HEK293 (cell line): Measurements from ENCODE around the gene SCN10A.

Experiments
- CTCF ChIA-PET: fragments of 350-600 bp; formaldehyde crosslinking; extraction: SDS; loops from one replicate; lab custom pipeline; 2021; ENCODE audit warnings: antibody characterized with exemption; lab: Yijun Ruan, JAX
- POLR2A ChIA-PET: fragments of 300-600 bp; formaldehyde crosslinking; extraction: SDS; loops from one replicate; lab custom pipeline; 2020; ENCODE audit warnings: antibody characterized with exemption, inconsistent platforms; lab: Yijun Ruan, JAX
- H3K27ac ChIP-seq: fragments of 200-500 bp; sonication (Bioruptor generic); 2 replicates; pipeline ENCODE4 v1.5.1; 2014; ENCODE audit warnings: low read depth, low read length, control low read depth, inconsistent platforms; ENCODE audit errors: extremely low read depth
- H3K36me3 ChIP-seq, 2 experiments: fragments of 200-500 bp in 1 of 2; sonication (Bioruptor generic) in 1 of 2; 1 replicate in 1 of 2; 2 replicates in 1 of 2; pipeline ENCODE4 v1.5.1; 2014 to 2017; ENCODE audit warnings: inconsistent platforms in 2 of 2, low read length in 2 of 2; ENCODE audit not compliant: control insufficient read depth in 2 of 2, insufficient read depth in 1 of 2
- H3K4me1 ChIP-seq: fragments of 200-500 bp; sonication (Bioruptor generic); 2 replicates; pipeline ENCODE4 v1.5.1; 2014; ENCODE audit warnings: mild to moderate bottlenecking, low read length, inconsistent platforms; ENCODE audit not compliant: control insufficient read depth, insufficient read depth
- H3K4me3 ChIP-seq: 2 replicates; pipeline ENCODE4 v1.5.1; 2011; ENCODE audit warnings: low read depth, mild to moderate bottlenecking, control low read depth, low read length, moderate library complexity
- H3K9me3 ChIP-seq: fragments of 200-500 bp; sonication (Bioruptor generic); 2 replicates; pipeline ENCODE4 v1.5.1; 2014; ENCODE audit warnings: low read depth, low read length, inconsistent platforms; ENCODE audit not compliant: control insufficient read depth, insufficient read depth
- MYNN ChIP-seq: fragments of 450-650 bp; formaldehyde crosslinking; IDR thresholded peaks from 2 replicates; pipeline ENCODE4 v1.5.1; 2016; ENCODE audit warnings: missing biosample characterization, missing genetic modification characterization, borderline replicate concordance
- PRDM1 ChIP-seq: fragments of 450-650 bp; formaldehyde crosslinking; IDR thresholded peaks from 2 replicates; pipeline ENCODE4; 2016; ENCODE audit warnings: missing biosample characterization, missing genetic modification characterization
- WT1 ChIP-seq: fragments of 450-650 bp; formaldehyde crosslinking; IDR thresholded peaks from 2 replicates; pipeline ENCODE4 v1.5.1; 2016; ENCODE audit warnings: missing biosample characterization, missing genetic modification characterization
- YY1 ChIP-seq: fragments of 450-650 bp; formaldehyde crosslinking; IDR thresholded peaks from 2 replicates; pipeline ENCODE4 v1.5.1; 2018; ENCODE audit warnings: missing biosample characterization, missing genetic modification characterization
- YY2 ChIP-seq: fragments of 450-650 bp; formaldehyde crosslinking; IDR thresholded peaks from 2 replicates; pipeline ENCODE4 v1.5.1; 2016; ENCODE audit warnings: missing biosample characterization, missing genetic modification characterization
- ZFP69B ChIP-seq: fragments of 450-650 bp; formaldehyde crosslinking; IDR thresholded peaks from 2 replicates; pipeline ENCODE4 v1.5.1; 2016; ENCODE audit warnings: missing biosample characterization, missing genetic modification characterization
- ZNF112 ChIP-seq: fragments of 450-650 bp; formaldehyde crosslinking; IDR thresholded peaks from 2 replicates; pipeline ENCODE4 v1.5.0; 2017; ENCODE audit warnings: missing biosample characterization, missing genetic modification characterization
- ZNF114 ChIP-seq: fragments of 450-650 bp; formaldehyde crosslinking; IDR thresholded peaks from 2 replicates; pipeline ENCODE4 v1.5.0; 2017; ENCODE audit warnings: missing biosample characterization, missing genetic modification characterization
- ZNF169 ChIP-seq: fragments of 450-650 bp; formaldehyde crosslinking; IDR thresholded peaks from 2 replicates; pipeline ENCODE4 v1.5.1; 2016; ENCODE audit warnings: missing biosample characterization, missing genetic modification characterization
- ZNF274 ChIP-seq, 2 experiments: fragments of 200-500 bp in 1 of 2; fragments of 450-650 bp in 1 of 2; sonication (Bioruptor generic) in 1 of 2; formaldehyde crosslinking in 1 of 2; IDR thresholded peaks; 2 replicates each; pipeline versions ENCODE4 v1.5.1 to v1.6.1; 2014 to 2016; ENCODE audit warnings: borderline replicate concordance in 1 of 2, inconsistent platforms in 1 of 2, low read length in 1 of 2, missing biosample characterization in 1 of 2, missing genetic modification characterization in 1 of 2
- ZNF311 ChIP-seq: fragments of 450-650 bp; formaldehyde crosslinking; IDR thresholded peaks from 2 replicates; pipeline ENCODE4 v1.5.1; 2017; ENCODE audit warnings: missing biosample characterization, missing genetic modification characterization, borderline replicate concordance
- ZNF37A ChIP-seq: fragments of 450-650 bp; IDR thresholded peaks from 2 replicates; pipeline ENCODE4 v1.5.1; 2018; ENCODE audit warnings: missing biosample characterization, missing genetic modification characterization
- ZNF768 ChIP-seq: fragments of 450-650 bp; formaldehyde crosslinking; IDR thresholded peaks from 2 replicates; pipeline ENCODE4 v1.5.1; 2018; ENCODE audit warnings: missing biosample characterization, mild to moderate bottlenecking, missing genetic modification characterization
- ZNF776 ChIP-seq: fragments of 450-650 bp; formaldehyde crosslinking; IDR thresholded peaks from 2 replicates; pipeline ENCODE4 v1.5.0; 2017; ENCODE audit warnings: missing biosample characterization, missing genetic modification characterization, borderline replicate concordance
- ZSCAN16 ChIP-seq: fragments of 450-650 bp; formaldehyde crosslinking; IDR thresholded peaks from 2 replicates; pipeline ENCODE4 v1.5.1; 2016; ENCODE audit warnings: missing biosample characterization, missing genetic modification characterization
- TF ChIP-seq, protein P1 (sequence below): fragments of 450-650 bp; formaldehyde crosslinking; IDR thresholded peaks from 2 replicates; pipeline ENCODE4 v1.5.1; 2016; ENCODE audit warnings: missing biosample characterization, missing genetic modification characterization
- TF ChIP-seq, protein P2 (sequence below): fragments of 450-650 bp; formaldehyde crosslinking; IDR thresholded peaks from 2 replicates; pipeline ENCODE4 v1.5.1; 2017; ENCODE audit warnings: missing biosample characterization, missing genetic modification characterization
- TF ChIP-seq, protein P3 (sequence below): fragments of 450-650 bp; formaldehyde crosslinking; IDR thresholded peaks from 2 replicates; pipeline ENCODE4 v1.5.1; 2016; ENCODE audit warnings: missing biosample characterization, missing genetic modification characterization
- TF ChIP-seq, protein P4 (sequence below): fragments of 450-650 bp; formaldehyde crosslinking; IDR thresholded peaks from 2 replicates; pipeline ENCODE4 v1.5.1; 2016; ENCODE audit warnings: missing biosample characterization, missing genetic modification characterization, borderline replicate concordance

The SCN10A gene

DNA sequence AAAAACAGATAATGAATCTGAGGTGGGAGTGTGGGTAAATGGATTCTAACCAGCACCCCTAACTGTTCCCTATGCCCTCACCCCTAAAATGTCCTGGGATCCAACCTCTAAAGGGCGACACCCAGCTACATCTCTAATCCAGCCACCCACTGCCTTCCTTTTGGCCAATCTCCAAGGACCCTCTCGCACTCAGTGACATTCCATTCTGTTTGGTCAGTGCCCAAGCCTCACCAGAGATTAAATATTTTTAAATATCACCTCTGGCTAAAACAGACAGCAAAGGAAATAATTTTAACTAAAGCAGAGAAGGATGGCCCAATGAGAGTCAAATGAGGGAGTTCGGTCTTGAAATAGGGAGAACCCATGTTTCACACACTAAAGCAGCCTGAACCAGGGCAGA, 19.9 kb upstream of the SCN10A start:
- CTCF ChIA-PET: interaction anchor here (0.6 kb wide), 1 partner anchor 315 kb away, joined by 5 read pairs; no protein-coding TSS in a partner anchor
- no peak overlapping the region for H3K4me3 ChIP-seq
- no peak overlapping the region for H3K27ac ChIP-seq
- POLR2A ChIA-PET: interaction anchor here (0.6 kb wide), 1 partner anchor 13 kb away, joined by 4 read pairs; no protein-coding TSS in a partner anchor
- H3K36me3 ChIP-seq: no peaks in the 10 kb centered on the region
- H3K9me3 ChIP-seq: no peaks in the 10 kb centered on the region
- TF ChIP-seq, protein P1, sequence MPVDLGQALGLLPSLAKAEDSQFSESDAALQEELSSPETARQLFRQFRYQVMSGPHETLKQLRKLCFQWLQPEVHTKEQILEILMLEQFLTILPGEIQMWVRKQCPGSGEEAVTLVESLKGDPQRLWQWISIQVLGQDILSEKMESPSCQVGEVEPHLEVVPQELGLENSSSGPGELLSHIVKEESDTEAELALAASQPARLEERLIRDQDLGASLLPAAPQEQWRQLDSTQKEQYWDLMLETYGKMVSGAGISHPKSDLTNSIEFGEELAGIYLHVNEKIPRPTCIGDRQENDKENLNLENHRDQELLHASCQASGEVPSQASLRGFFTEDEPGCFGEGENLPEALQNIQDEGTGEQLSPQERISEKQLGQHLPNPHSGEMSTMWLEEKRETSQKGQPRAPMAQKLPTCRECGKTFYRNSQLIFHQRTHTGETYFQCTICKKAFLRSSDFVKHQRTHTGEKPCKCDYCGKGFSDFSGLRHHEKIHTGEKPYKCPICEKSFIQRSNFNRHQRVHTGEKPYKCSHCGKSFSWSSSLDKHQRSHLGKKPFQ: no peak
- no peak for TF ChIP-seq ZFP69B (tag by site-specific recombination)
- TF ChIP-seq WT1 (tag by site-specific recombination): no peak
- TF ChIP-seq, protein P2, sequence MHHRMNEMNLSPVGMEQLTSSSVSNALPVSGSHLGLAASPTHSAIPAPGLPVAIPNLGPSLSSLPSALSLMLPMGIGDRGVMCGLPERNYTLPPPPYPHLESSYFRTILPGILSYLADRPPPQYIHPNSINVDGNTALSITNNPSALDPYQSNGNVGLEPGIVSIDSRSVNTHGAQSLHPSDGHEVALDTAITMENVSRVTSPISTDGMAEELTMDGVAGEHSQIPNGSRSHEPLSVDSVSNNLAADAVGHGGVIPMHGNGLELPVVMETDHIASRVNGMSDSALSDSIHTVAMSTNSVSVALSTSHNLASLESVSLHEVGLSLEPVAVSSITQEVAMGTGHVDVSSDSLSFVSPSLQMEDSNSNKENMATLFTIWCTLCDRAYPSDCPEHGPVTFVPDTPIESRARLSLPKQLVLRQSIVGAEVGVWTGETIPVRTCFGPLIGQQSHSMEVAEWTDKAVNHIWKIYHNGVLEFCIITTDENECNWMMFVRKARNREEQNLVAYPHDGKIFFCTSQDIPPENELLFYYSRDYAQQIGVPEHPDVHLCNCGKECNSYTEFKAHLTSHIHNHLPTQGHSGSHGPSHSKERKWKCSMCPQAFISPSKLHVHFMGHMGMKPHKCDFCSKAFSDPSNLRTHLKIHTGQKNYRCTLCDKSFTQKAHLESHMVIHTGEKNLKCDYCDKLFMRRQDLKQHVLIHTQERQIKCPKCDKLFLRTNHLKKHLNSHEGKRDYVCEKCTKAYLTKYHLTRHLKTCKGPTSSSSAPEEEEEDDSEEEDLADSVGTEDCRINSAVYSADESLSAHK: no peak
- no peak for TF ChIP-seq ZNF311 (tag by site-specific recombination)
- TF ChIP-seq, all 188 proteins: peak for 0
- no peaks in the 10 kb centered on the region for H3K4me1 ChIP-seq

DNA sequence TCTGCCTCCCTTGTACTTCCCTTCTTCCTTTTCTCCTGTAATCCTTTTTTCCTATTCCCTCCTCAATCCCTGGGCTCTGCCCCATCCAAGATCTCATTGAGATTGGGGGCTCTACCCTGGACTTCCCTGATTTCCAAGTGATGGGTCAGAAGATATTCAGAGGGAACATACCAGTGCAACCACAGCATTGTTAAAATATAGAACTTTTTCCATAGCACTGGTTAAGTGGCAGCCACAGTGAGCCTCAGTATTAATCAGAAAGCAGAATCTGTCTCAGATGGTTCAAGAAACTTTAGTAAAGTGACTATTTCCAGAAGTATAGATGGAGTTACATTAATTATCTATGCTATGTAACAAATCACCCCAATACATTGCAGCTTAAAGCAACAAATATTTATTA, 18.7 kb upstream of the SCN10A start:
- no peaks in the 10 kb centered on the region for H3K9me3 ChIP-seq
- H3K36me3 ChIP-seq: no peaks in the 10 kb centered on the region
- no peak for TF ChIP-seq YY1 (tag by site-specific recombination)
- TF ChIP-seq, protein P3, sequence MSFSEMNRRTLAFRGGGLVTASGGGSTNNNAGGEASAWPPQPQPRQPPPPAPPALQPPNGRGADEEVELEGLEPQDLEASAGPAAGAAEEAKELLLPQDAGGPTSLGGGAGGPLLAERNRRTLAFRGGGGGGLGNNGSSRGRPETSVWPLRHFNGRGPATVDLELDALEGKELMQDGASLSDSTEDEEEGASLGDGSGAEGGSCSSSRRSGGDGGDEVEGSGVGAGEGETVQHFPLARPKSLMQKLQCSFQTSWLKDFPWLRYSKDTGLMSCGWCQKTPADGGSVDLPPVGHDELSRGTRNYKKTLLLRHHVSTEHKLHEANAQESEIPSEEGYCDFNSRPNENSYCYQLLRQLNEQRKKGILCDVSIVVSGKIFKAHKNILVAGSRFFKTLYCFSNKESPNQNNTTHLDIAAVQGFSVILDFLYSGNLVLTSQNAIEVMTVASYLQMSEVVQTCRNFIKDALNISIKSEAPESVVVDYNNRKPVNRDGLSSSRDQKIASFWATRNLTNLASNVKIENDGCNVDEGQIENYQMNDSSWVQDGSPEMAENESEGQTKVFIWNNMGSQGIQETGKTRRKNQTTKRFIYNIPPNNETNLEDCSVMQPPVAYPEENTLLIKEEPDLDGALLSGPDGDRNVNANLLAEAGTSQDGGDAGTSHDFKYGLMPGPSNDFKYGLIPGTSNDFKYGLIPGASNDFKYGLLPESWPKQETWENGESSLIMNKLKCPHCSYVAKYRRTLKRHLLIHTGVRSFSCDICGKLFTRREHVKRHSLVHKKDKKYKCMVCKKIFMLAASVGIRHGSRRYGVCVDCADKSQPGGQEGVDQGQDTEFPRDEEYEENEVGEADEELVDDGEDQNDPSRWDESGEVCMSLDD (tag by site-specific recombination): no peak
- TF ChIP-seq ZNF112 (tag by site-specific recombination): no peak
- TF ChIP-seq ZNF114 (tag by site-specific recombination): no peak
- no peak for TF ChIP-seq YY2 (tag by site-specific recombination)
- TF ChIP-seq, protein P4, sequence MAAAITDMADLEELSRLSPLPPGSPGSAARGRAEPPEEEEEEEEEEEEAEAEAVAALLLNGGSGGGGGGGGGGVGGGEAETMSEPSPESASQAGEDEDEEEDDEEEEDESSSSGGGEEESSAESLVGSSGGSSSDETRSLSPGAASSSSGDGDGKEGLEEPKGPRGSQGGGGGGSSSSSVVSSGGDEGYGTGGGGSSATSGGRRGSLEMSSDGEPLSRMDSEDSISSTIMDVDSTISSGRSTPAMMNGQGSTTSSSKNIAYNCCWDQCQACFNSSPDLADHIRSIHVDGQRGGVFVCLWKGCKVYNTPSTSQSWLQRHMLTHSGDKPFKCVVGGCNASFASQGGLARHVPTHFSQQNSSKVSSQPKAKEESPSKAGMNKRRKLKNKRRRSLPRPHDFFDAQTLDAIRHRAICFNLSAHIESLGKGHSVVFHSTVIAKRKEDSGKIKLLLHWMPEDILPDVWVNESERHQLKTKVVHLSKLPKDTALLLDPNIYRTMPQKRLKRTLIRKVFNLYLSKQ (tag by site-specific recombination): no peak
- no peak for TF ChIP-seq ZNF169
- no peak for TF ChIP-seq PRDM1 (tag by site-specific recombination)
- TF ChIP-seq ZNF274 (IDR thresholded peaks at IDR 0.05; ENCODE audit: low read length): no peak
- TF ChIP-seq ZNF274 (tag by site-specific recombination; IDR thresholded peaks at IDR 0.05; ENCODE audit: borderline replicate concordance): no peak
- no peak for TF ChIP-seq ZNF768
- no peak for TF ChIP-seq MYNN (tag by site-specific recombination)
- no peak for TF ChIP-seq ZSCAN16
- no peak for TF ChIP-seq ZNF776 (tag by site-specific recombination)
- TF ChIP-seq ZNF37A (tag by site-specific recombination): no peak
- POLR2A ChIA-PET: no interaction called here
- no peak overlapping the region for H3K4me3 ChIP-seq
- H3K4me1 ChIP-seq: no peaks in the 10 kb centered on the region
- CTCF ChIA-PET: interaction anchor here (1.5 kb wide), 1 partner anchor 165 kb away, joined by 3 read pairs; no protein-coding TSS in a partner anchor
- H3K27ac ChIP-seq: no peak overlapping the region
